Sciatic nerve (tissue), 2 donors: ENCODE data around the gene BTG3. TPM values are rescaled to one million over a fixed set of nuclear protein-coding genes. Genes with fewer than 3 reads are reported as not detected.

Source experiments
- ATAC-seq: fragments of 200-7000 bp; cut with Tn5 transposase; one replicate; pipeline ENCODE4 v1.9.1; 2020; ENCODE audit warnings: mild to moderate bottlenecking, moderate library complexity
- DNase-seq: peaks from one replicate; pipeline ENCODE4 v3.0.0-alpha.2; 2020; ENCODE audit warnings: low spot score
- intact Hi-C: fragments of 100-400 bp; cut with DNase I; formaldehyde crosslinking; loops from one replicate; pipeline ENCODE4 v1.14.2; 2022
- total RNA-seq: library from RNA; stranded (reverse); fragmentation: NEBNext Ultra II Directional; extraction: Animal tissue kit (Norgen Biotek cat#: 25700); gene quantifications from one replicate; pipeline ENCODE4 v1.2.1, GENCODE V29; 2021
- donor health status: DM: no; HTN: no; CAD: no.
- donor health status: DM: no; HTN: no; CAD: no.

The BTG3 gene
- 48.1 TPM for total RNA-seq

GRCh38 chr21:17612565-17613241 is at the start of gene BTG3:
TSS of gene BTG3 (minus strand) at chr21:17612901. CDS start at chr21:17609144, 3,757 bp downstream.
- ATAC-seq (peak; percentile 92), DNase-seq (peak; percentile 91)
- intact Hi-C loops = no loop called here

DNA sequence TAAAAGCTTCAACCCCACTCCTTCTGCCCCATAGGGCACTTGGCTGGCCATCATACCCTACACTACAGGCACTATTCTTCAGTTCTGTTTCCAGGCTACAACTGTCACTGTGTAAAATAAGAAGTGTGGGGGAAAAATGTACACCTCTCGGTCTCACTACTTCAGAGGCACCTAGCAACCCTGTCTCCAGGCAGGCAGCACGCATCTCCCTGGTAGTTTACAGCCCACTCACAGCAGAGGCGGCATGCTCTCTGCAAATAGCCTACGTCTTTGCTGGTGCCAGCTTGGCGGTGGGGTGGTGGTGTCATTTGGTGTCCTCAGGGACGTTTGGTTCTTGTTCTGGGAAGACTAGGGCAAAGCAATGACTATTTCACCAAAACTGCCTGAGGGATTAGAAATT is 48.2 kb upstream of the BTG3 start:
- ATAC-seq (no peak), DNase-seq (no peak)
- intact Hi-C loops = no loop called here

DNA sequence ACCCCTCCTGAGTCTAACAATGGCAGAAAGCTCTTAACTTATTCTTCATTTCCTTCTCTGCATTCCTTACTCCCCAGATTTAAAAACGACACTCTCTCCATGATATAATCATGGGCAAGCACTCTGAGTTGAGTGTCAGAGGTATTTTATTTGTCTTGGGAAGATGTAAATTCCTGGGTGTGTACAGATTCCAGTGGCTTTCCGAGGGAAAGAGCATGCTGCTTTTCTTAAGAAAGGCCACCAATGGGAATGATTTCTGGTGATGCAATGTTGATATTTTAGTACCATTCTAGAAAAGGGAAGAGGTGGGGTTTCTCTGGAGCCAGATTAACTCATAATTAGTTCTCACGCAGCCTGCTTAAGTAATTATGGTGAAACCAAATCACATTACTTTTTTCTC is 47.8 kb upstream of the BTG3 start:
- intact Hi-C loops = no loop called here
- DNase-seq = no peak
- ATAC-seq = no peak

- DNase-seq (no peak), ATAC-seq (no peak)
- intact Hi-C loops = no loop called here
Measured at GRCh38 chr21:17658931-17659330, 46.2 kb upstream of the BTG3 start.

DNA sequence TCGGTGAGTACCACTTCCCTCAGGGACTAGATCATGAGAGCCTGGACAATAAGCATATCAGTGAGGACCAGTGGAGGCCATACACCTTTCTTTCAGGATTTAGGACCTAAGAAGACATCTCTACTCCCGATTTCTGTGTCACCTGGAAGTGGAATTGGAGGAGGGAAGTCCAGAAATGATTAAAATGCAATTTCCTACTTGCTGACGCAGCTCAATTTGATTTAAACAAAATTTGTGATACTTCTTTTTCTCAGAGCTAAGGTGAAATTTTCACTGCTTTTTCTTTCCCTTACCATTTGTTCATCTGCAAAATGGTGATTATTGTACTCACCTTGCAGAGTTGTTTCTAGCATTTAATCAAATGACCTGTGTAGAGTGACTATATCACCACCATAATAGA is 38.8 kb upstream of the BTG3 start:
- ATAC-seq = no peak
- intact Hi-C loops = no loop called here

GRCh38 chr21:17650292-17650691 is 37.6 kb upstream of the BTG3 start:
- intact Hi-C loops = no loop called here
- DNase-seq = no peak
- ATAC-seq = no peak

More for the DNA sequence above, 38.8 kb upstream of the BTG3 start:
- DNase-seq = no peak

DNA sequence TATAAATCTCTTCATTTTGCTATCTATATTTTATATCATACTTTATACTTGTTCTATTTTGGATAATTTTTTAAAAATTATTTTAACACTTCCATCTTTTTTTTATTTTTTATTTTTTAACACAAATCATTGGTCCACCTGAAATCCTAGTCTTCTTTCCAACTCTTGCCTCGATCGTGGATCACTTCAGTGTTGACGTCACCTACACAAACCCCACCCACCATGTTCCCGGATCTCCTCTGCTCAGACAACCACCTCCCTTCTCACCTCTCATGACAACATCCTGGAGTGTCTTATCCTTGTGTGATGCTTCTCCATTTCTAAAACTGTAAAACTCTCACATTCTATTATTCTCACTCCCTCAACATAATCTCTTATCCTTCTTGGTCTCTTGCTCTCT is 34.1 kb upstream of the BTG3 start:
- DNase-seq (no peak), ATAC-seq (no peak)
- intact Hi-C loops = no loop called here

- intact Hi-C loops = no loop called here
- no peak for DNase-seq
- no peak for ATAC-seq
Measured at GRCh38 chr21:17644186-17644585, 31.5 kb upstream of the BTG3 start.

DNA sequence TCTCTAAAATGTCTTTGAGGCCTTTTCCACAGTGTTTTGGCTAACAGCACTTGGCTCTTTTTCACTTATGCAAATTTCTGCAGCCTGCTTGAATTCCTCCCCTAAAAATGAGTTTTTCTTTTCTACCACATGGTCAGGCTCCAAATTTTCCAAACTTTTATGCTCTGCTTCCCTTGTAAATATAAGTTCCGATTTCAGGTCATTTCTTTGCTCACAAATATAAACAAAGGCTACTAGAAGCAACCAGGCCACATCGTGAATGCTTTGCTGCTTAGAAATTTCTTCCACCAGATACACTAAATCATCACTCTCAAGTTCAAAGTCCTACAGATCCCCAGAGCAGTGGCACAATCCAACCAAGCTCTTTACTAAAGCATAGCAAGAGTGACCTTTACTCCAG is 28.1 kb upstream of the BTG3 start:
- DNase-seq (no peak), ATAC-seq (no peak)

GRCh38 chr21:17636711-17637110 is 24.0 kb upstream of the BTG3 start:
- ATAC-seq (peak; percentile 71), DNase-seq (no peak)
- intact Hi-C loops = no loop called here

More for the DNA sequence above, 28.1 kb upstream of the BTG3 start:
- intact Hi-C loops = no loop called here

DNA sequence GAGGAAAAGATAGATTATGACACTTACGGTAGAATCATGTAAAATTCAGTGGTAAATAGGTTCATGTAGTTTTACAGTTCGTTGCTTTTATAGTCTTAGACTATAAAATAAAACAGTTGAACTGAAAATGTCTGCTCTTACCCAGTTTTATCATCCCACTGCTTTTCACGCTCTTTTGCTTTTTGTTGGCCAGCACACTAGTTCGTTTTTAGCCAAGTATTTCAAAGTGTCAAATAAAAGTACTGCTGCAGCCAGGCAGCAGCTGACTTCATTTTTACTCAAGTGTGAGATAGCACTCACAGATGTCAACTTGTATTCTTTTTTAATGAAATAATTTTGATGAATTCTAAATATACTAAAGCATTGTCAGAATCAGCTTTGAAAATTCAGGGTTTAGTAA is 18.5 kb upstream of the BTG3 start:
- ATAC-seq (no peak), DNase-seq (no peak)
- intact Hi-C loops = no loop called here

DNA sequence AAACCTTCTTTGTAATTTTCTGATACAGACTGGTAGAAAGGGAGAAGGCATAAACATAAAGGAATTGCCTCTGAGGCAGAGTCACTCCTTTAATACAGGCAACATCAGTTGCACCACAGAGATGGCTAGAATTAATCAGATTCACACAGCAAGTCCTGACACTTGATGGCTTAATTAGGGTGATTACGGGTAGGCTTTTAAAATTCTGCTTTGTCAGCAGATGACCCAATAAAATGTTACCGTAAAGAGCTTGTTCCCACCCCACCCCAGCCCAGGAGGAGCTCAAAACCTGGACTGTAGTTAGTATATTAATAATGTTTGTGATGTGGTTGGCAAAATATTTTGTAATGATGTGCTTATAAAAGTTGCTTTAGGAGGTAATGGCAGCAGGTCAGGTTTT is 9.3 kb upstream of the BTG3 start:
- DNase-seq (no peak), ATAC-seq (no peak)
- intact Hi-C loops = no loop called here

DNA sequence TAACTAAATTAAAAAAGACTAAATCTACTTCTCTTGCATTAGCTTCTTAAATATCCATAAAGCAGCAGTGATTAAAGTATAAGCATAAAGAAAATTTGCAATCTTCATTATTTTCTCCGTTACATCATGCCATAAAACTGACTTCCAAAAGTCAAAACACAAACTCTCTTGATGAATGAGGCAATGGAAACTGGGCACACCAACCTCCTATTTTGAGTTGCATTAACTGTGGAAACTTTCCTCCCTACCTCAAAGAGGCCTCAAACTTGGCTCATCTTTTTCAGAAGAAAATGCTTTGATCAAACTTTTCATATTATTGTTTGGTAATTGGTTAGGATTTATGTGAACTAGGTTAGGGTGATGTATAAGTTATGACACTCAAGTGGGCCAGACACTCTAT is 4.1 kb upstream of the BTG3 start:
- ATAC-seq = no peak
- no peak for DNase-seq
- intact Hi-C loops = no loop called here

- ATAC-seq = peak; percentile 37
- DNase-seq = peak; percentile 66
- intact Hi-C loops = no loop called here
Measured at GRCh38 chr21:17613242-17613676, 558 bp upstream of the BTG3 start.

GRCh38 chr21:17612023-17612564 is 607 bp downstream of the BTG3 start:
- peak; percentile 75 for DNase-seq
- intact Hi-C loops = no loop called here
- ATAC-seq = peak; percentile 36

- ATAC-seq (peak; percentile 88), DNase-seq (peak; percentile 89)
- intact Hi-C loops = no loop called here
Measured at GRCh38 chr21:17611414-17612022, 1.2 kb downstream of the BTG3 start.

DNA sequence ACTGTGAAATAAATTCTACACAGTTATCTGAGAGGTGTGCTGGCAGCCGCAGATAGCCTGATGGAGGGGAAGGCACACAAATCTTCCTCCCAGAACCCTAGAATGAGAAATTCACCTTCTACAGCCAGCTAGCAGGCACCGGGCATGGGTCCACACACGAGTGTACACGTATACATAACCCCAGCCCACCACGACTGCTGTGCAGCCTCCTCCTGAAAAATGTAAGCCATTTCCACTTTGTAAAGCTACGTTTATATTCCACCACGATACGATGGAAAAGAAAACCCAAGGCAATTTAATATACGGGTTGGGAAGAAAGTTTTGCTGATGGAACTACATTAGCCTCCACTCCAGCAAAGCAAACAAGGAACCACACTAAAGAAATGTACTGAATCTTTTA is 1.8 kb downstream of the BTG3 start:
- intact Hi-C loops = no loop called here
- DNase-seq = no peak
- no peak for ATAC-seq

DNA sequence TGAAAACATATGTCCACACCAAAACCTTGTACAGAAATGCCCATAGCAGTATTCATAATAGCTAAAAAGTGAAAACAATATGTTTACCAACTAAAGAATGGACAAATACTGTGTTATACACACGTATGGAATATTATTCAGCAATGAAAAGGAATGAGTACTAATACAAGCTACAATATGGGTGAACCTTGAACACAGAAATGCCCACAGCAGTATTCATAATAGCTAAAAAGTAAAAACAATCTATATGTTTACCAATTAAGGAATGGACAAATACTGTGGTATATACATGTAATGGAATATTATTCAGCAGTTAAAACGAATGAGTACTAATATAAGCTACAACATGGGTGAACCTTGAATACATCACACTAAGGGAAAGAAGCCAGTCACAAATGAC is 3.0 kb downstream of the BTG3 start:
- intact Hi-C loops = no loop called here
- DNase-seq (no peak), ATAC-seq (no peak)

DNA sequence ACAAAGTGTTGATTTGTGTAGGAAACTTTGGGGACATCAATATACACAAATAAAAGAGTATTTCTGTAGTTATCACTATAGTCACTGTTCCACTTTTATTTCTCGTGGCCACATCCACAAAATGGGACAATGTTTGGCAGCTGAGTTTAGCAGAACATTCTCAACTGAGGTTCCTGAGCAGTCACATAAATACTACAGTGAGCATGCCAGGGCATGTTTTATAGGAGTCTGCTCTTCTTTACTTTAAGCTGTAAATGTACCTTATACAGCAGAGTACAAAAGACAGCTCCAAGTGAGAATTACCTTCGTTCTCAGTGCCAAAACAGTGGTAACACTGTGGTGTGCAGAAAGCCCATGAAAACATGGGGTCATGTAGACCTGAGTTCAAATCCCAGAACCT is 5.0 kb downstream of the BTG3 start:
- no peak for ATAC-seq
- intact Hi-C loops = no loop called here
- DNase-seq = no peak

- intact Hi-C loops = no loop called here
Measured at GRCh38 chr21:17602874-17603273, 9.8 kb downstream of the BTG3 start.

DNA sequence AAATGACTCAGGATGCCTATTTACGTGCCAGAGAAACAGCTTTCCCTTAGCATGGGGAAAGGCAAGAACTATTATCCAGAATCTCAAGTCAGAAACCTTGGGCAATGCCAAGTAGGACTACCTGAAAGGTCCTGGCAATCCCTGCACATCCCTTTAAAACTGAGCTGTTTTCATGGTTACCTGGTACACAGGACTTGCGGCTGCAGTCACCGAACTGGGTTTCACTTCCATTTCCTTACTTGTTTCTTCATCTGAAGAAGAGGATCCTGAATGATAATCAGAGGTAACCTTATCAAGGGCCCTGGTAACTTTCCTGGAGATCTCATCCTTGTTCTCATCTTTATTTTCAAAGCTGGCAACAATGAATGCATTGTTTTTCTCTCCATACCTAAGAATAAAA is 14.3 kb downstream of the BTG3 start:
- ATAC-seq = no peak
- intact Hi-C loops = no loop called here
- DNase-seq = no peak

More at GRCh38 chr21:17602874-17603273, 9.8 kb downstream of the BTG3 start:
- DNase-seq = no peak
- ATAC-seq = no peak
